Hematopoietic multipotent progenitor cell treated with erythropoietin and hydrocortisone succinate and interleukin-3 and kit ligand, for 4 days (in vitro differentiated cells): ENCODE results near the gene EPDR1.
"Not testable (repeated sequence)": the region's sequence is repeated elsewhere in the genome, so short reads cannot be mapped to it uniquely, and the experiment has no call there.

Experiments
- DNase-seq: peaks from one replicate; pipeline ENCODE4 v3.0.0-alpha.2; 2015

Gene EPDR1

GRCh38 chr7:37930226-37930948, 9.9 kb downstream of the EPDR1 start:
- no peak for DNase-seq

GRCh38 chr7:37932543-37932942, 12.1 kb downstream of the EPDR1 start:
- DNase-seq, result no peak

- DNase-seq, result no peak
Observed at GRCh38 chr7:37933018-37933566, 12.7 kb downstream of the EPDR1 start.

- DNase-seq, result no peak
Observed at GRCh38 chr7:37942934-37943610, 22.6 kb downstream of the EPDR1 start.

GRCh38 chr7:37943905-37944736, 23.7 kb downstream of the EPDR1 start:
- DNase-seq, result no peak

- DNase-seq, result no peak
Observed at GRCh38 chr7:37944737-37945054, 24.3 kb downstream of the EPDR1 start.

GRCh38 chr7:37945336-37945735, 24.9 kb downstream of the EPDR1 start:
- no peak for DNase-seq

GRCh38 chr7:37947138-37947940, 26.9 kb downstream of the EPDR1 start:
- no peak for DNase-seq

- no peak for DNase-seq
Observed at GRCh38 chr7:37947941-37948210, 27.4 kb downstream of the EPDR1 start.

- peak; percentile 72 for DNase-seq
Observed at GRCh38 chr7:37952240-37952639, 31.8 kb downstream of the EPDR1 start.

DNA sequence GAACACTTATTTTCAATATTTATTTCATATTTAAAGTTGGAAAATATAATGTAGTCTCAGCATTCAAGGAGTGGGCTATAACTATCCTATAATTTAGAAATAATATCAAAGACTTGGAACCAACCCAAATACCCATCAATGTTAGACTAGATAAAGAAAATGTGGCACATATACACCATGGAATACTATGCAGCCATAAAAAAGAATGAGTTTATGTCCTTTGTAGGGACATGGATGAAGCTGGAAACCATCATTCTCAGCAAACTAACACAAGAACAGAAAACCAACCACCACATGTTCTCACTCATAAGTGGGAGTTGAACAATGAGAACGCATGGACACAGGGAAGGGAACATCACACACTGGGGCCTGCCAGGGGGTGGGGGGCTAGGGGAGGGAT, 33.8 kb downstream of the EPDR1 start:
- DNase-seq, result not testable (repeated sequence)

DNA sequence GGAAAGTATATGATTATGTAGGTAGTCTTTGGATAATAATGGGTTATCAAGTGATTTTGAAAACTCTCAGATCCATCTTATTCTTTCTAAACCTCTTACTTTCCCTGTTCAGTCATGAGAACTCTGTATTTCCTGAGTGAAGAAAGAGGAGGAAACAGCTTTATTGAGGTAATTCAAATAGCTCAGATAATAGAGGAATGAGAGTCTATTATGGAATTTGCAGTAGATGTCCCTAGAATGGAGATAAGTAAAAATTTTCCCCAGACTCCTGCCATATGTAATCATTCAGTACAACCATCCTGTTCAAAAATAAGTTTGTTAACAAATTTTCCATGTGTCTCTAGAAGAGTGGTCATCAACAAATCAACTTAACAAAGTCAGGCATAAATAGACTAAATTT, 36.4 kb downstream of the EPDR1 start:
- DNase-seq, result no peak

DNA sequence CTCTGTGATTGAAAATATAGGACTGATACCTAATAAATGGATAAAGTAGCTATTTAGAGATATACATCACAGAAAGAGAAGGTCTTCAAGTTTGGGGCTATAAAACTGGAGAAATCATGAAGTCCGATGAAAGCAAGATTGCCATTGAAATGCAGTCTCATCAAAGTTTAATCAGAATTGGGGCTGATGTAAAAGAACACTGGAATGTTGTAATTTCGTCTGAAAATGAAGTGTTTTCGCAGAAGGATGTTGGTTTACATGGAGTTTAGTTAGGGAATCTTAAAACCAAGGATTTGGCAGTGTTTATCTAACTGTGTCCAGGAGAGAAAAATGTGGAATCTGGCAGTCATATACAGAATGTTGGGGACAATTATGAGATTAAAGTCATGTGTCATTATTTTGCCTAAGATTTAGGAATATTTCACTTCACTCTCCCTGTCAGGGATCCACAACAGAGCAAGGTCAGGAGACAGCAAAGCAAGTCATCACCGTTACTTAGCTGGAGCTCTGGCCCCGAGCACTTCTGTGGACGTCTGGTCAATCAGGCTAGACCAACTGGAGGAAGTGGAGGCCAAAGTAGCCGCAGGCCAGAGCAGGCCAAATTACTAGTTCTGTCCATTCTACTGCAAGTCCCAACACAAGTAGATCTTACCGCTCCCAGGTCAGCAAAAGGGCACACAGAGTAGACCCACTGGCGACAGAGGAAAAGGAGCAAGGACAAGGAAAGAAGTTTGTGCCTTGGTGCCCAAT, 37.0 kb downstream of the EPDR1 start:
- no peak for DNase-seq

GRCh38 chr7:37960483-37960882, 40.0 kb downstream of the EPDR1 start:
- DNase-seq, result no peak

- DNase-seq, result no peak
Observed at GRCh38 chr7:37961251-37961650, 40.8 kb downstream of the EPDR1 start.

- no peak for DNase-seq
Observed at GRCh38 chr7:37964196-37964595, 43.8 kb downstream of the EPDR1 start.

DNA sequence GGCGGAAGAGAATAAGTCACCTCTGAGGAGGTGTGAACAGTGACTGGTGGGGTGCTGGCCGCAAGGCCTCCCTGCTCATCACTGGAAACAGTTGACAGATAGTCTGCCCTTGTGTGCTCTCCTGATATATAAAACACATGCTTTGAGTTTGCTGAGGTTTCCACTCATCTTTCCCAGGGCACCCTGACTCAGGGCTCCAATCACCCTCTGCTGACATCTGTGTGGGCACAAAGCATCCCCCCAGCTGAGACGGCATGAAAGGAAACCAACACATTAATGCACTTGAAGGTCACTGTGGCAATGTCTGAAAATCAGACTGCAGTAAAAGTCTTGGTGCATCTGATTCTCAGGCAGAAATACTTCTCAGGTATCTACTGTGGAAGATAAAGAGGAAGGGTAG, 49.8 kb downstream of the EPDR1 start:
- no peak for DNase-seq

GRCh38 chr7:37971491-37971890, 51.1 kb downstream of the EPDR1 start:
- no peak for DNase-seq

- peak; percentile 47 for DNase-seq
Observed at GRCh38 chr7:37973915-37974314, 53.5 kb downstream of the EPDR1 start.

DNA sequence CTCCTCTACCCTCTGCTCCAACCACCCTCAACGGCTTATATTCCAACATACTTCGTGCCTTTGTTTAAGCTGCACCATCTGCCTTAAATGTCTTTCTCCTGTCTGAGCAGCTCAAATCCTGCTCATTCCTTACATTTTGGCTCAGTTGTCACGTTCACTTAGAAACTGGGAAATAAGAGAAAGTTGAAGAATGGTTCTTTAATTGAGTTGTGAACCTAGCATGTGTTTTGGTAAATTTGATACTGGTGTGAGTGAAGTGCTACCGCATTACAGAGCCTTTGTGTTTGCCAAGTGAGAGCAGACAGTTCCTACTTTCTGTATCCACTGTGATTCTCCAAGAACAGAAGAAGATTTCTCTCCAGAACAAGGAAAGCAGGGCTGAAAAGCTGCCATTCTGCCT, 54.3 kb downstream of the EPDR1 start:
- no peak for DNase-seq

GRCh38 chr7:37977243-37977642, 56.8 kb downstream of the EPDR1 start:
- DNase-seq, result no peak

GRCh38 chr7:37981664-37982063, 61.2 kb downstream of the EPDR1 start:
- no peak for DNase-seq
